ENCODE measurements around the gene LMAN1L.
A peak's percentile ranks its signal among the peaks of the same experiment; 100 is the strongest.

LMAN1L gene

GRCh38 chr15:74789171-74789631 lies 23.4 kb upstream of the LMAN1L start:
- H3K4me2 ChIP-seq (ENCODE audit: insufficient read depth, low read length) = no peak overlapping the region
- no peak for ATAC-seq (ENCODE audit: insufficient read depth, low read depth)

GRCh38 chr15:74789741-74790079 lies 22.9 kb upstream of the LMAN1L start:
- no peaks in the 10 kb centered on the region for H3K9me3 ChIP-seq (ENCODE audit: insufficient read depth, low read length, severe bottlenecking)
- peaks cover 51% of the 10 kb centered on the region for H3K4me1 ChIP-seq (ENCODE audit: insufficient read depth, low read length)
- H3K36me3 ChIP-seq (ENCODE audit: insufficient read depth, low read length) = peaks cover 49% of the 10 kb centered on the region
- H3K4me3 ChIP-seq (ENCODE audit: low read depth in 1 of 2, low read length in 2 of 2) = no peak overlapping the region
- no peak for DNase-seq
- H3K4me2 ChIP-seq (ENCODE audit: insufficient read depth, low read length) = no peak overlapping the region
- peaks cover 89% of the 10 kb centered on the region for H3K79me2 ChIP-seq (ENCODE audit: insufficient read depth, low read length)
- TF ChIP-seq CTCF (IDR thresholded peaks at IDR 0.05; ENCODE audit: borderline replicate concordance, extremely low read depth, low read length, poor library complexity, severe bottlenecking) (no peak), EZH2 (IDR thresholded peaks at IDR 0.05; ENCODE audit: borderline replicate concordance, low read depth, low read length, severe bottlenecking) (no peak)
- peaks cover 82% of the 10 kb centered on the region for H4K20me1 ChIP-seq (ENCODE audit: insufficient read depth, low read length)
- no peak for ATAC-seq (ENCODE audit: insufficient read depth, low read depth)
- H3K27ac ChIP-seq (ENCODE audit: low read length) = peak overlapping the region; percentile 31; the same call in 1 of the 2 replicates
- H3K27me3 ChIP-seq (ENCODE audit: insufficient read depth, low read length, poor library complexity) = no peaks in the 10 kb centered on the region
- H2AFZ ChIP-seq (ENCODE audit: low read depth, low read length) = no peak overlapping the region
- H3K9ac ChIP-seq (ENCODE audit: low read depth, low read length) = peak overlapping the region; percentile 9; the same call in 1 of the 2 replicates

More at GRCh38 chr15:74789171-74789631, 23.4 kb upstream of the LMAN1L start:
- H3K79me2 ChIP-seq (ENCODE audit: insufficient read depth, low read length) = peaks cover 89% of the 10 kb centered on the region
- no peak overlapping the region for H2AFZ ChIP-seq (ENCODE audit: low read depth, low read length)
- H4K20me1 ChIP-seq (ENCODE audit: insufficient read depth, low read length) = peaks cover 82% of the 10 kb centered on the region
- H3K9ac ChIP-seq (ENCODE audit: low read depth, low read length) = no peak overlapping the region
- H3K9me3 ChIP-seq (ENCODE audit: insufficient read depth, low read length, severe bottlenecking) = no peaks in the 10 kb centered on the region
- H3K27me3 ChIP-seq (ENCODE audit: insufficient read depth, low read length, poor library complexity) = no peaks in the 10 kb centered on the region
- peak overlapping the region; percentile 90; the same call in 1 of the 2 replicates for H3K27ac ChIP-seq (ENCODE audit: low read length)
- peaks cover 56% of the 10 kb centered on the region for H3K4me1 ChIP-seq (ENCODE audit: insufficient read depth, low read length)
- no peak for TF ChIP-seq CTCF (IDR thresholded peaks at IDR 0.05; ENCODE audit: borderline replicate concordance, extremely low read depth, low read length, poor library complexity, severe bottlenecking)
- no peak for TF ChIP-seq EZH2 (IDR thresholded peaks at IDR 0.05; ENCODE audit: borderline replicate concordance, low read depth, low read length, severe bottlenecking)
- 0 out of 4 replicates have a peak overlapping the region, but pooled peaks of 1 of the 2 experiments have one; percentile 55 for H3K4me3 ChIP-seq (ENCODE audit: low read depth in 1 of 2, low read length in 2 of 2)
- no peak for DNase-seq
- H3K36me3 ChIP-seq (ENCODE audit: insufficient read depth, low read length) = peaks cover 46% of the 10 kb centered on the region

DNA sequence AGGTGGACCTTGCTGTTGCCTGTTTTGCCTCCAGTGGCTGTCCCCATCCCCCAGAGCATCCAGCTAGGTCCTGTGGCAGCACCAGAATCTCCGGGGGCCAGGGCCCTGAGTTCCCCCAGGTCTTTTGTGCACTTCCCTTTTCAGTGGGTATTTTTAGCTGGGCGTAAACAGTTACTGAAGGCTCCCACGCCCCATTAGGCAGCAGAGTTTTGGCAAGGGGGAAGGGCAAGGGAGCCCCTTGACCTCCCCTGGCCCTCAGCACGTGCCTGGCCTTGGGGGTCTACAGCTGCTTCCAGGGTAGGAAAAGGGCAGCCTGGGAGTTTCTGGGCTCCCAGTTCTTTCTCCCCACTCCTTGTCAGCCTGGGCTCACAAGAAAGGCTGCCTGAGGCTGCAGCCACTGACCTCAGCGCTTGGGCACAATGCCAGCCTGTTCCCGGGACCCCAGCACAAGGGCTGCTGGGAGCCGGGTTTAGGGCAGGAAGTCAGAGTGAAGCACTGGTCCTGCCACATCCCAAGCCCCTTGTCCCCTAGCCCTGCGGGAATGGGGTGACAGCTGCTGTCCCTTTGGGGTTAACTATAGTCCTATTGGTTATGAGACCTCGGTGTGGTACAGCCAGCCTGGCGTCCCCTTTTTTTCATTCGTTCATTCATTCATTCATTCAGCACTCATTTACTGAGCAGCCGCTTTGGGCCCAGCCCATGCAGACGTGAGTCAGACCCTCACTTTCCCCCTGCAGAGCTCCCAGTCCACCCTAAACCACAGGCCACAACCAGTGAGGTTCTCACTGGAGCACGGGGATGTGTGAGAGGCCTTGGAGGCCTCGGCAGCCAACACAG lies 22.3 kb upstream of the LMAN1L start:
- peak overlapping the region; percentile 31; the same call in 1 of the 2 replicates for H3K27ac ChIP-seq (ENCODE audit: low read length)
- H2AFZ ChIP-seq (ENCODE audit: low read depth, low read length) = no peak overlapping the region
- H4K20me1 ChIP-seq (ENCODE audit: insufficient read depth, low read length) = peaks cover 81% of the 10 kb centered on the region
- DNase-seq (no peak), ATAC-seq (ENCODE audit: insufficient read depth, low read depth) (no peak)
- H3K4me1 ChIP-seq (ENCODE audit: insufficient read depth, low read length) = peaks cover 45% of the 10 kb centered on the region
- peaks cover 48% of the 10 kb centered on the region for H3K36me3 ChIP-seq (ENCODE audit: insufficient read depth, low read length)
- TF ChIP-seq EZH2 (IDR thresholded peaks at IDR 0.05; ENCODE audit: borderline replicate concordance, low read depth, low read length, severe bottlenecking) = no peak
- no peak for TF ChIP-seq CTCF (IDR thresholded peaks at IDR 0.05; ENCODE audit: borderline replicate concordance, extremely low read depth, low read length, poor library complexity, severe bottlenecking)
- H3K9me3 ChIP-seq (ENCODE audit: insufficient read depth, low read length, severe bottlenecking) = no peaks in the 10 kb centered on the region
- H3K4me3 ChIP-seq (ENCODE audit: low read depth in 1 of 2, low read length in 2 of 2) = no peak overlapping the region
- H3K27me3 ChIP-seq (ENCODE audit: insufficient read depth, low read length, poor library complexity) = no peaks in the 10 kb centered on the region
- no peak overlapping the region for H3K4me2 ChIP-seq (ENCODE audit: insufficient read depth, low read length)
- peak overlapping the region; percentile 9; the same call in 1 of the 2 replicates for H3K9ac ChIP-seq (ENCODE audit: low read depth, low read length)
- H3K79me2 ChIP-seq (ENCODE audit: insufficient read depth, low read length) = peaks cover 89% of the 10 kb centered on the region
